HepG2 (cell line): Measurements from ENCODE around the gene TACC3. TPM values are rescaled to one million over a fixed set of nuclear protein-coding genes. Genes with fewer than 3 reads are reported as not detected.

Experiments
- ATF1 ChIP-seq: IDR thresholded peaks from 2 replicates; pipeline ENCODE4 v1.6.1; 2016; ENCODE audit warnings: mild to moderate bottlenecking, control low read depth
- BCLAF1 ChIP-seq: fragments of 450-650 bp; IDR thresholded peaks from 2 replicates; pipeline ENCODE4 v1.6.1; 2017; ENCODE audit warnings: mild to moderate bottlenecking
- CEBPG ChIP-seq: IDR thresholded peaks from 2 replicates; pipeline ENCODE4 v1.6.1; 2016
- DMTF1 ChIP-seq: sonication (generic); formaldehyde crosslinking; IDR thresholded peaks from 2 replicates; pipeline ENCODE4 v1.4.0; 2020; ENCODE audit warnings: mild to moderate bottlenecking, missing genetic modification reagents
- ETV5 ChIP-seq: IDR thresholded peaks from 2 replicates; pipeline ENCODE4 v1.6.1; 2018; ENCODE audit warnings: missing biosample characterization, missing genetic modification reagents, inconsistent platforms, borderline replicate concordance
- ETV6 ChIP-seq: sonication (generic); formaldehyde crosslinking; conservative IDR thresholded peaks from 2 replicates; pipeline ENCODE4 v1.4.0; 2020; ENCODE audit warnings: missing genetic modification reagents
- KLF6 ChIP-seq: IDR thresholded peaks from 2 replicates; pipeline ENCODE4 v1.8.0; 2016; ENCODE audit warnings: missing biosample characterization, missing genetic modification reagents
- MAZ ChIP-seq, 2 experiments: sonication (generic) in 1 of 2; formaldehyde crosslinking in 1 of 2; IDR thresholded peaks; 2 replicates each; pipeline versions ENCODE4 v1.5.0 to v1.6.1; 2012 to 2020; ENCODE audit warnings: low read depth in 2 of 2, mild to moderate bottlenecking in 2 of 2, borderline replicate concordance in 1 of 2, improper control_type of control experiment in 1 of 2, low read length in 1 of 2, missing genetic modification reagents in 1 of 2, moderate library complexity in 1 of 2
- MIER3 ChIP-seq: IDR thresholded peaks from 2 replicates; pipeline ENCODE4 v1.6.1; 2016; ENCODE audit warnings: missing compliant biosample characterization, borderline replicate concordance
- MTF2 ChIP-seq: sonication (generic); formaldehyde crosslinking; IDR thresholded peaks from 2 replicates; pipeline ENCODE4 v1.5.0; 2020; ENCODE audit warnings: missing genetic modification reagents, borderline replicate concordance
- RAD21 ChIP-seq: fragments of 450-650 bp; formaldehyde crosslinking; IDR thresholded peaks from 2 replicates; pipeline ENCODE4 v1.5.0; 2020; ENCODE audit warnings: mild to moderate bottlenecking
- RFX3 ChIP-seq: IDR thresholded peaks from 2 replicates; pipeline ENCODE4 v1.6.1; 2016; ENCODE audit warnings: missing biosample characterization, missing genetic modification reagents
- SMAD3 ChIP-seq: sonication (generic); formaldehyde crosslinking; IDR thresholded peaks from 2 replicates; pipeline ENCODE4 v1.4.0; 2020; ENCODE audit warnings: missing genetic modification reagents
- SMARCE1 ChIP-seq: fragments of 450-650 bp; IDR thresholded peaks from 2 replicates; pipeline ENCODE4 v1.6.1; 2017; ENCODE audit warnings: borderline replicate concordance
- TBX2 ChIP-seq: sonication (generic); formaldehyde crosslinking; IDR thresholded peaks from 2 replicates; pipeline ENCODE4 v1.5.0; 2020; ENCODE audit warnings: missing genetic modification reagents, mild to moderate bottlenecking, borderline replicate concordance
- TBX3 ChIP-seq: fragments of 450-650 bp; IDR thresholded peaks from 2 replicates; pipeline ENCODE4 v1.6.1; 2017; ENCODE audit warnings: antibody characterized with exemption, mild to moderate bottlenecking, inconsistent platforms, borderline replicate concordance
- ZBTB44 ChIP-seq: sonication (generic); formaldehyde crosslinking; IDR thresholded peaks from 2 replicates; pipeline ENCODE4 v1.4.0; 2020; ENCODE audit warnings: missing genetic modification reagents
- ZNF263 ChIP-seq: sonication (generic); formaldehyde crosslinking; IDR thresholded peaks from 2 replicates; pipeline ENCODE4 v1.4.0; 2020; ENCODE audit warnings: missing genetic modification reagents
- ZNF331 ChIP-seq: sonication (generic); formaldehyde crosslinking; IDR thresholded peaks from 2 replicates; pipeline ENCODE4 v1.4.0; 2020; ENCODE audit warnings: missing genetic modification reagents
- ZNF7 ChIP-seq: IDR thresholded peaks from 2 replicates; pipeline ENCODE4 v1.6.1; 2016; ENCODE audit warnings: missing biosample characterization, missing genetic modification reagents
- polyA plus RNA-seq, 8 experiments: library from polyadenylated mRNA; depleted of rRNA in 3 of 8; stranded (reverse) in 7 of 8; unstranded in 1 of 8; fragments of >200 nt; fragmentation: Illumina TruSeq in 4 of 8; extraction: Trizol in 4 of 8; gene quantifications; 2 replicates each; pipeline versions ENCODE4 v1.2.1 to v1.2.3, GENCODE V29; 2011 to 2016; ENCODE audit warnings: low read depth in 4 of 8, missing spikeins in 1 of 8, mixed read lengths in 1 of 8; ENCODE audit not compliant: insufficient read depth in 1 of 8
- total RNA-seq, 5 experiments: library from RNA; depleted of rRNA; stranded (reverse); fragments of >200 nt; fragmentation: Illumina TruSeq; extraction: Trizol; gene quantifications; 2 replicates each; pipeline ENCODE4 v1.2.3, GENCODE V29; 2016; ENCODE audit warnings: low read depth in 1 of 5
- TF ChIP-seq, protein P1 (sequence below): sonication (generic); formaldehyde crosslinking; IDR thresholded peaks from 2 replicates; pipeline ENCODE4 v1.8.1; 2023; ENCODE audit warnings: missing genetic modification reagents, inconsistent platforms, borderline replicate concordance
- TF ChIP-seq, protein P2 (sequence below): sonication (generic); formaldehyde crosslinking; IDR thresholded peaks from 2 replicates; pipeline ENCODE4 v1.5.1; 2020; ENCODE audit warnings: missing genetic modification reagents, mild to moderate bottlenecking, borderline replicate concordance

Gene TACC3
- total and polyA plus RNA-seq, 2 of the 13 experiments (the other 11 are each of a cell fraction or from before 2014, with no cell fraction given) = 20.3 to 21.2 TPM

- TF ChIP-seq MTF2 (CRISPR knock-in tag) (no peak), ETV6 (CRISPR knock-in tag) (no peak), KLF6 (CRISPR knock-in tag) (no peak), ZNF7 (CRISPR knock-in tag) (no peak), RAD21 (CRISPR knock-in tag) (no peak), ETV5 (peak; percentile 30; the same call in 1 of the 2 replicates), SMARCE1 (no peak), BCLAF1 (no peak), TBX3 (no peak), CEBPG (no peak), ZNF263 (peak; percentile 66), MIER3 (CRISPR knock-in tag) (no peak), SMAD3 (CRISPR knock-in tag) (no peak), ATF1 (CRISPR knock-in tag) (no peak), ZNF331 (CRISPR knock-in tag) (peak; percentile 26; the same call in 1 of the 2 replicates), TBX2 (CRISPR knock-in tag) (peak; percentile 66; the same call in 1 of the 2 replicates), ZBTB44 (no peak), RFX3 (CRISPR knock-in tag) (no peak), DMTF1 (CRISPR knock-in tag) (no peak), MAZ (IDR thresholded peaks at IDR 0.05; ENCODE audit: borderline replicate concordance, low read depth, low read length) (peak; percentile 89), MAZ (CRISPR knock-in tag; IDR thresholded peaks at IDR 0.05; ENCODE audit: low read depth) (no peak)
- TF ChIP-seq, protein P1, sequence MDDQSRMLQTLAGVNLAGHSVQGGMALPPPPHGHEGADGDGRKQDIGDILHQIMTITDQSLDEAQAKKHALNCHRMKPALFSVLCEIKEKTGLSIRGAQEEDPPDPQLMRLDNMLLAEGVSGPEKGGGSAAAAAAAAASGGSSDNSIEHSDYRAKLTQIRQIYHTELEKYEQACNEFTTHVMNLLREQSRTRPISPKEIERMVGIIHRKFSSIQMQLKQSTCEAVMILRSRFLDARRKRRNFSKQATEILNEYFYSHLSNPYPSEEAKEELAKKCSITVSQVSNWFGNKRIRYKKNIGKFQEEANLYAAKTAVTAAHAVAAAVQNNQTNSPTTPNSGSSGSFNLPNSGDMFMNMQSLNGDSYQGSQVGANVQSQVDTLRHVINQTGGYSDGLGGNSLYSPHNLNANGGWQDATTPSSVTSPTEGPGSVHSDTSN (CRISPR knock-in tag) = no peak
- TF ChIP-seq, protein P2, sequence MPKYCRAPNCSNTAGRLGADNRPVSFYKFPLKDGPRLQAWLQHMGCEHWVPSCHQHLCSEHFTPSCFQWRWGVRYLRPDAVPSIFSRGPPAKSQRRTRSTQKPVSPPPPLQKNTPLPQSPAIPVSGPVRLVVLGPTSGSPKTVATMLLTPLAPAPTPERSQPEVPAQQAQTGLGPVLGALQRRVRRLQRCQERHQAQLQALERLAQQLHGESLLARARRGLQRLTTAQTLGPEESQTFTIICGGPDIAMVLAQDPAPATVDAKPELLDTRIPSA (CRISPR knock-in tag) = no peak
These were observed 56.7 kb downstream of the TACC3 start (continued) for GRCh38 chr4:1777822-1778641.
